Measurements from ENCODE around the gene PIK3CD.

PIK3CD gene

DNA sequence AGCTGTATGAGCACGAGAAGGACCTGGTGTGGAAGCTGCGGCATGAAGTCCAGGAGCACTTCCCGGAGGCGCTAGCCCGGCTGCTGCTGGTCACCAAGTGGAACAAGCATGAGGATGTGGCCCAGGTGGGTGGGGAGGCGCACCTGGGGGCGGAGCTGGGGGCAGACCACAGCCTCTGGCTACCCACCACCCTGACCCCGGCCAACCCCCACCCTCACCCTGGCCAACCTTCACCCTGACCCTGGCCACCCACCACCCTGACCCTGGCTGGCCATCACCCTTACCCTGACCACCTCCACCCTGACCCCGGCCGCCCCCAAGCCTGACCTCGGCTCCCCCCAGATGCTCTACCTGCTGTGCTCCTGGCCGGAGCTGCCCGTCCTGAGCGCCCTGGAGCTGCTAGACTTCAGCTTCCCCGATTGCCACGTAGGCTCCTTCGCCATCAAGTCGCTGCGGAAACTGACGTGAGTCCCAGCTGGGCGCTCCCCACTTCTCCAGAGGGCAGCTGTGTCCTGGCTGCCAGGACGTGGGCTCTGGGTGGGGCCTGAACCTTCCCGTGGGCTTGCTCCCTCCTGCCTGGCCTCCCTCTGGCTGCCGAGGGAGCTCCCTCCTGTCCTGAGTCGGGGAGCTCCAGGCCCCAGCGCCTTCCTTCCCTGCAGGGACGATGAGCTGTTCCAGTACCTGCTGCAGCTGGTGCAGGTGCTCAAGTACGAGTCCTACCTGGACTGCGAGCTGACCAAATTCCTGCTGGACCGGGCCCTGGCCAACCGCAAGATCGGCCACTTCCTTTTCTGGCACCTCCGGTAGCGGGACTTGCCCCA, 69.5 kb downstream of the PIK3CD start:
- no peak for DNase-seq

DNA sequence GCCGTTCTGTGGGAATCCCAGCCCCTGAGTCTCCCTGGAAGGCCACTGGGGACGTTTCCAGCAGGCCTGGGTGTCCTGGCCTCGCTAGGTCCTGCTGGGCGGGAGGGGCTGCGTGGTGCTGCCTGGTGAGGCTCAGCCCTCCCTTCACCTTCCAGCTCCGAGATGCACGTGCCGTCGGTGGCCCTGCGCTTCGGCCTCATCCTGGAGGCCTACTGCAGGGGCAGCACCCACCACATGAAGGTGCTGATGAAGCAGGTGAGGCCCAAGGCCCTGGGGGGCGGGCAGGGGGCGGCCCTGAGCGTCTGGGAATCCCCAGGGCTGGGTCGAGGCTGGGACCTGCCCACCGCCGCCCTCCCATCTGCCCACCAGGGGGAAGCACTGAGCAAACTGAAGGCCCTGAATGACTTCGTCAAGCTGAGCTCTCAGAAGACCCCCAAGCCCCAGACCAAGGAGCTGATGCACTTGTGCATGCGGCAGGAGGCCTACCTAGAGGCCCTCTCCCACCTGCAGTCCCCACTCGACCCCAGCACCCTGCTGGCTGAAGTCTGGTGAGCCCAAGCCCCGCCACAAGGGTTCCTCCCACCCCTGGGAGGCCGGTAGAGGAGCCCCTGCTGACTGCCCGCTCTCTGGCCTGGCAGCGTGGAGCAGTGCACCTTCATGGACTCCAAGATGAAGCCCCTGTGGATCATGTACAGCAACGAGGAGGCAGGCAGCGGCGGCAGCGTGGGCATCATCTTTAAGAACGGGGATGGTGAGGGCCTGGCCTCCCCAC, 70.3 kb downstream of the PIK3CD start:
- peak; percentile 69 to 73 for DNase-seq

DNA sequence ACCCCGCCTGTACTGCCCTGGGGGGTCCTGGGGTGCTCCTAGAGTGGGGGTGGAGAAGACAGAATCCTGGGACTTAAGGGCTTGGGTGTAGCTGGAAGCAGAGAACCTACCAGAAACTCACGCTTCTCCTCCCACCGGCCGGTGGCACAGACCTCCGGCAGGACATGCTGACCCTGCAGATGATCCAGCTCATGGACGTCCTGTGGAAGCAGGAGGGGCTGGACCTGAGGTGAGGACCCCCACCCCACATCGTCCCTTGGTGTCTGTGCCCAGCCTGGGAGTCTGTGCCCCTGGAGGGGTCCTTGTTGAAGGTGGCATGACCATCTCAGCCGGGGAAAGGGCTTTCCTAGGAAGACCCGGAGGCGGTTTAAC, 70.8 kb downstream of the PIK3CD start:
- no peak for DNase-seq

DNA sequence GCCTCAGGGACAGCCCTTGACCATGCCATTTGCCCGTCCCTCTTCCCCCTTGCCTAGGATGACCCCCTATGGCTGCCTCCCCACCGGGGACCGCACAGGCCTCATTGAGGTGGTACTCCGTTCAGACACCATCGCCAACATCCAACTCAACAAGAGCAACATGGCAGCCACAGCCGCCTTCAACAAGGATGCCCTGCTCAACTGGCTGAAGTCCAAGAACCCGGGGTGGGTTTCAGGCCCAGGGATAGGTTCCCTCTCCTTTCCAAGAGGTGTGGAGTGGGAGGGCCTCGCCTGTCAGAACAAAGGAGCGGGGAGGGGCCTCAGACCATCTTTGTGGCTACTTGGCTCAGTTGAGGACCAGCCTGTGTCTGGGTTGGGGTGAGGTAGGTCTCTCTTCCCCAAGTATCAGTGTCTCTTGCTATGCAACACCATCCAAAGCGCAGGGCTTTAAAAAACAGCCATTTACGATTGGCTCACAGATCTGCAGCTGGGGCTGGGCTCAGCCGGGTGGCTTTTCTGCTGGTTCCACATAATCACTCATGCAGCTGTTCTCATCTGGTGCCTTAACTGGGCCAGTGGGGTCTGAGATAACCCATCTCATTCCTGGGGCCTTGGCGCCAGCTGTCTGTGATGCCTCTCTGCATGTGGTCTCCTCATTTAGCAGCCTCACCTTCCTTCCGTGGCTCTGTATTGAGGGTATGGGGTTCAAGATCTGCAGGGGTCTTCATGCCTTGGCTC, 71.7 kb downstream of the PIK3CD start:
- no peak for DNase-seq

DNA sequence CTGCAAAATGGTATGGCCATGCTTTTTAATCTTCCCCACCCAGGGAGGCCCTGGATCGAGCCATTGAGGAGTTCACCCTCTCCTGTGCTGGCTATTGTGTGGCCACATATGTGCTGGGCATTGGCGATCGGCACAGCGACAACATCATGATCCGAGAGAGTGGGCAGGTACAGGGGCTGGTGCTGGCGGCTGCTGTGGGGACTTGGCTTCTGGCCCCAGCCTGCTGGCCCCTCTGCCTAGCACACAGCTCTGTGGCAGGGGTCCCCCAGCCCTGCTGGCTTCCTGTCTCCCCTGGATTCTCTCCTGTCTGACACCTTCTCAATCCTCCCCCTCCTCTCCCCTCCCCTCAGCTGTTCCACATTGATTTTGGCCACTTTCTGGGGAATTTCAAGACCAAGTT, 72.4 kb downstream of the PIK3CD start:
- no peak for DNase-seq

DNA sequence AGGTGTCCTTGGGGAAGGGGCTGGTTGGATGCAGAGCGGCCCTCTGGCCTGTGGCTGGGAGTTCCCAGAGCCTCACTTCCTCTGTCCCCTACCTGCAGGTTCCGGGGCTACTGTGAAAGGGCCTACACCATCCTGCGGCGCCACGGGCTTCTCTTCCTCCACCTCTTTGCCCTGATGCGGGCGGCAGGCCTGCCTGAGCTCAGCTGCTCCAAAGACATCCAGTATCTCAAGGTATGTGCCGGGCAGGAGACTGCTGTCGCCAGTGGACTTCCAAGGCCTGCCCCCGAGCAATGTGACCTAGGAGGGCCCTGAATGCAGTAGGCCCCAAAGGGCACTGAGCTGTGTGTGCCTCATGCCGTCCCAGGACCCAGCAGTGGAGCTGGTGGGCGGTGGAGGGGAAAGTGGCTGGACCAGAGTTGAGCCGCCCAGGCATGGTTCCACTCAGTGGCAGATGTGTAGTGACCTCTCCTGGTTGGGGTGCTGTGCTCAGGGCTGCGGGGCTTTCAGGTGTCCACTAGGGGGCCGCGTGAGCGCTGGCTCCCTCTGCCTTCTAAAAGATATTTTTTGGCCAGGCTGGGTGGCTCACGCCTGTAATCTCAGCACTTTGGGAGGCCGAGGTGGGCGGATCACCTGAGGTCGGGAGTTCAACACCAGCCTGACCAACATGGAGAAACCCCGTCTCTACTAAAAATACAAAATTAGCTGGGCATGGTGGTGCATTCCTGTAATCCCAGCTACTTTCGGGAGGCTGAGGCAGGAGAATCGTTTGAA, 73.4 kb downstream of the PIK3CD start:
- DNase-seq, result peak; percentile 65 to 67

DNA sequence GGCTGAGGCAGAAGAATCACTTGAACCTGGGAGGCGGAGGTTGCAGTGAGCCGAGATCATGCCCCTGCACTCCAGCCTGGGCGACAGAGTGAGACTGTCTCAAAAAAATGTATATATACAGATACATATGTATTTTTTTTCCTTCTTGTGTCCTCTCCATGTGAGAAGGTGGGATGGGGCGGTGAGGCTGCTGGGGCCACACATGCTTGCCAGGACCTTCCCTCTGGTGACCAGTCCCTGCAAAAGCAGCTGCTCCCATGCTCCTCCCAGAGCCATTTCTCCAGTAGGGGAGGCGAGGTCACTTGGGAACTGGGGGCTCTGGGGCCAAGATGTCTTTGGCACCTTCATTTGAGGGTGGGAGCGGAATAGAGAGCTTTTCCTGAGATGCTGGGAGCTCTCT, 74.9 kb downstream of the PIK3CD start:
- DNase-seq, result no peak

DNA sequence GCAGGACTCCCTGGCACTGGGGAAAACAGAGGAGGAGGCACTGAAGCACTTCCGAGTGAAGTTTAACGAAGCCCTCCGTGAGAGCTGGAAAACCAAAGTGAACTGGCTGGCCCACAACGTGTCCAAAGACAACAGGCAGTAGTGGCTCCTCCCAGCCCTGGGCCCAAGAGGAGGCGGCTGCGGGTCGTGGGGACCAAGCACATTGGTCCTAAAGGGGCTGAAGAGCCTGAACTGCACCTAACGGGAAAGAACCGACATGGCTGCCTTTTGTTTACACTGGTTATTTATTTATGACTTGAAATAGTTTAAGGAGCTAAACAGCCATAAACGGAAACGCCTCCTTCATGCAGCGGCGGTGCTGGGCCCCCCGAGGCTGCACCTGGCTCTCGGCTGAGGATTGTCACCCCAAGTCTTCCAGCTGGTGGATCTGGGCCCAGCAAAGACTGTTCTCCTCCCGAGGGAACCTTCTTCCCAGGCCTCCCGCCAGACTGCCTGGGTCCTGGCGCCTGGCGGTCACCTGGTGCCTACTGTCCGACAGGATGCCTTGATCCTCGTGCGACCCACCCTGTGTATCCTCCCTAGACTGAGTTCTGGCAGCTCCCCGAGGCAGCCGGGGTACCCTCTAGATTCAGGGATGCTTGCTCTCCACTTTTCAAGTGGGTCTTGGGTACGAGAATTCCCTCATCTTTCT, 75.5 kb downstream of the PIK3CD start:
- DNase-seq, result no peak

DNA sequence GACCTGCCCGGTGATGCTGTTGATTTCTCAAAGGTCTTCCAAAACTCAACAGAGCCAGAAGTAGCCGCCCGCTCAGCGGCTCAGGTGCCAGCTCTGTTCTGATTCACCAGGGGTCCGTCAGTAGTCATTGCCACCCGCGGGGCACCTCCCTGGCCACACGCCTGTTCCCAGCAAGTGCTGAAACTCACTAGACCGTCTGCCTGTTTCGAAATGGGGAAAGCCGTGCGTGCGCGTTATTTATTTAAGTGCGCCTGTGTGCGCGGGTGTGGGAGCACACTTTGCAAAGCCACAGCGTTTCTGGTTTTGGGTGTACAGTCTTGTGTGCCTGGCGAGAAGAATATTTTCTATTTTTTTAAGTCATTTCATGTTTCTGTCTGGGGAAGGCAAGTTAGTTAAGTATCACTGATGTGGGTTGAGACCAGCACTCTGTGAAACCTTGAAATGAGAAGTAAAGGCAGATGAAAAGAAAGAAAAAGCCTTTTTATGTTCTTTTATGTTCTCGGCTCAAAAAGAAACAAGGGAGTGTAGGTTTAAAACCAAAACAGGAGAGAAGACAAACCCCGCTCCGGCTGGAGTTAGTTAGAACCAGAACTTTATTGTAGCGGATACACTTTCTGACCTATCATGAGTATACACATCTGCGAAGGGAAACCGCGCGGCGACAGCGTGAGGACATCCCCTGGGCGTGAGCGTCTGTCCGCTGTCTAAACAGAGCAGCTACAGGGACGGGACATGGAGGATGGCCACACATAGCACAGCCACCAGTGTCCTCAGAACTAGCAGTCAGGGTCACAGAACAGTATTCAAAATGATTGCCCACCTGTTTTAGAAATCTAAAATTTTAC, 77.1 kb downstream of the PIK3CD start:
- peak; percentile 56 to 65 for DNase-seq

DNA sequence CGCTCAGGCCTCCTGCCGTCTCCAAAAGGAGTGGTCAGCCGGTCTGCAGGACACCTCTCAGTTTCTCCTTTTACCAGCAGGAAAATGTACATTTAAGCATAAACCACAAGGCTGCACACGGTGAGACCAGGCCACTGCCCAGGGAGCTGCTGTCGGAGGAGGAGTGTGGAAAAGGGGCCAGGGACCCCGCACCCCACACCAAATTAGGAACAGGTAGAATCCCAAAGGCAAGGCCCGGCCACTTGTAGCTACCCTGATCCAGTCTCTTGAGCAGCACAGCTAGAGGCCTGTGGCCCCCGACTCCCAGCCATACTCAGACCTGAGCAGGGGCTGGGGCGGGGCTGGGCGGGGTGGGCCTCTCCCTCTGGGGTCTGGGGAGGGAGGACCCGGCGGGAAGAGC, 78.0 kb downstream of the PIK3CD start:
- no peak for DNase-seq

DNA sequence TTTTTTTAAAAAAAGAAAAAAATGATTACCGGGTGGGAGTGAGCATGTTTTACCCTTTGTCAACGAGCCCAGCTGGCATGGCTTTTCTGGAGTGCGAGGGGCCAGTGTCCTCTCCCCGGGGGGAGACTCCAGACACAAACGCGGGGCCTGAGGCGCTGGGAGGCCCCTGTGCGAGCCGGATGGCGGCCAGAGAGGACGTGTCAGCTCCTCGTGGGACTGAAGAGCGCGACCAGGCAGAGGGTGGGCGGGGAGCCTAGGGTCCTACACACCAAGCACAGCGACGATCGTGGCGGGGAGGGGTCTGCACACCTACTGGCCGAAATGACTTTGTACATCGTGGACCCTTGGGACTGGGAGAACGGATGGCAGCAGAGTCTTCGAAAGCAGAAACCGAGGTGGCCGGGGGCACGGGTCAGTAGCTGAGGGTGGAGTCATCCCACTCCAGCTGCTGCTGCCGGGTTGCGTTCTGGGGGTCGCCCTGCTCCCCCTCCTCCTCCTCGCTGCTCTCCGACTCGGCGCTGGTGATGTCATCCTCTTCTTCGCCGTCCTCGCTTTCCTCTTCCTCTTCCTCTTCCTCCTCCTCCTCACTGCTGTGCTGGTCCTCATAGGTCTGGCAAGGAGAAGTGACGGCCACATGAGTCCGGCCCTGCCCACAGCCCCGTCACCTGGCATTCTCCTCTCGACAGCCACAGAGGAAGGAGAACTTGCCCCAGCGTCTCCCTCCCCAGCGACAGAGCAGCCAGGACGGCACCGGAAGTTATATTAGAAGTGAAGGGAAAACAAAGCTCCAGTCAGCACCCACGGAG, 78.8 kb downstream of the PIK3CD start:
- DNase-seq, result no peak

DNA sequence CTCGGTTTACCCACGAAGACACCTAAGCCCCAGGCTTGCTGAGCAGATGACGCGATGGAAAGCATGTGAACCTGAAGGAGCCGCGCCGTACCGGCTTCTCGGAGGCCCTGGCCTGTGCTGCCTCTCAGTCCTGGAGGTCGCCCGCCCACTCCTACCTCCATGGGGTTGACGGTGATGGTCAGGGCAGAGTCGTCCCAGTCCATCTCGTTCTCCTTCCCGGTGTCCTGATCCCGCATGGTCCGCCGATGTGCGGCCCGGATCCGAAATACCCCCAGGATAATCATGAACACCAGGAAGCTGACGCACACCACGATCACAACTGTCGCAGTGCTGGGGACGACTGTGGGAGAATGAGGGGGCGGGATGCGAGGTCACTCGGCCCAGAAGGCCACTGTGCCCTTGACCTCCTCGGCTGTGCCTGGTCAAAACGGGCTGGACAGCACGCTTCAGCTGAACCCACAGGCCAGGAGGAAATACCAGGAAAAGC, 79.6 kb downstream of the PIK3CD start:
- DNase-seq, result no peak

DNA sequence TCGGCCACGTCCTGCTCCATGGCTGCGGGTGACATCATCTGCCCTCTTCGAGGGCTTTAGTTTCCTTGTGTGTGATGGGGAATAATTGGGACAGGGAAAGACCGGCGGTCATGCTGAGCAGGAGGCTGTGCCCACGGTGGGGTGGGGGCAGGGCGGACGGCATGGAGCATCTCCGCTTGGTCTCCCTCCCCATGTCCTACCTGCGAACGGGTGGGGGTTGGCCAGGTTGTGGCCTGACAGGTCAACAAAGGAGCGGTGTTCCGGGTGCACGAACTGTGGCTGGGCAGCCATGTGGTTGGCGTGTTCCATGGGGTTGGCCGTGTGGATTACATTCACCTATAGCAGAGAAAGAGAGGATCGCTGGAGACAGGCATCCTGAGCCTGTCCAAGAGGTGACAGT, 80.0 kb downstream of the PIK3CD start:
- no peak for DNase-seq

DNA sequence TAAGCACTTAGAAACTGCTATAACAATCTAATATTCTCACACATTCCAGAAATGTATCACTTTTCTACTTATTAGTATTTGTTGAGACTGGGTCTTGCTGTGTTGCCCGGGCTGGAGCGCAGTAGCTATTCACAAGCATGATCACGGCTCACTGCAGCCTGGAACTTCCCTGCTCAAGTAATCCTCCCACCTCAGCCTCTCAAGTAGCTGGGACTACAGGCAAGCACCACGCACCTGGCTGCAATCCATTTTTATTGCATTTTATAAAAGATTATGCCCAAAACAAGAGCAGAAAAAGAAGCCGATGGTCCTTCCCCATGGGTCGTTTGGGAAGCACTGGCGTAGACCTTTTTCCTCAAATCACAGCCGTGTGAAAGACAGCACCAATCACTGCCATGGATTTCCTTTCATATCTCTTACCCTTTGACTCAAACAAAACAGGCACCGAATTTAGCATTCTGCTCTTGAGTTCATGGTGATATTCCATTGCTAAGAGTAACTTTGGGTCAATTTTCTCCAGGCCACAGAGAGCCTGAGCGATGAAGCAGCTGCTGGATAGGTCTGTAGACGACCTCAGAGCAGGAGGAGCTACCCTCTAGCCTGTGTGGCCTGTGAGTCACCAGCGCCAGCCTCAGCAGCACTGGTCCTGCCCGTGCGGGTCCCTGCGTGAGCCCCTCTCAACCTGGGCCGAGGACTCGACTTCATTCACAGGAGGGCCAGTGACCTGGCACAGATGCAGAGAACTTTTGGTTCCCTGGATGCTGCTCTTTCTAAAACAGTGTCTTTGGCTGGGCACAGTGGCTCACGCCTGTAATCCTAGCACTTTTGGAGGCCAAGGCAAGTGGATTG, 80.8 kb downstream of the PIK3CD start:
- no peak for DNase-seq

DNA sequence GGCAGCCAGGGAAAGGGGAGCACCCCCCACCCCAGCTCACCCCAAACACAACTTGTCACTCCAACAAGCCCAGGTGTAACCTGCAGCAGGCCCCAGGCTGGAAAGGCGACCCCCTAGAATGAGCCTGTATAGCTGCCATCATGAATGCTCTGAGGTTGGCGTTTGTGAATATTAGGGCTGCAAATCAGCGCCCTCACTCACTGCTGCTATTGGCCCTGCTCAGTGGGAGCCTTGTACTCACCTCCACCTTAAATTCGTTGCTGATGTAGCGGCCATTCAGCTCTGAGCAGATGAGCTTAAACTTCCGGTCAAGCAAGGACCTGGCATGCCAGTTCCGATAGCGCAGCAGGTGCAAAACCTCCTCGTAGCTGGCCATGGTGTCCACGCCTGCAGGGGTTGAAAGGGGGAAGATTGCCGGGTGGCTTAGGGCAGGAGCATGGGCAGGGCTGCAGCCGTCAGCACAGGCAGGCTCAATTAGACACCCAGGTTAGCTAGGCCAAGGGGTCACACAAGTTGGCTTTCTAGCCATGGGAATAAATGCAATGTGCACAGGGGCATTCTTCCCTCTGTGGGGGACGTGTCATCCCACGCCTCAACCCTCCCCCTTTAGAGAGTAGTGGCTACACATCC, 81.7 kb downstream of the PIK3CD start:
- DNase-seq, result no peak

DNA sequence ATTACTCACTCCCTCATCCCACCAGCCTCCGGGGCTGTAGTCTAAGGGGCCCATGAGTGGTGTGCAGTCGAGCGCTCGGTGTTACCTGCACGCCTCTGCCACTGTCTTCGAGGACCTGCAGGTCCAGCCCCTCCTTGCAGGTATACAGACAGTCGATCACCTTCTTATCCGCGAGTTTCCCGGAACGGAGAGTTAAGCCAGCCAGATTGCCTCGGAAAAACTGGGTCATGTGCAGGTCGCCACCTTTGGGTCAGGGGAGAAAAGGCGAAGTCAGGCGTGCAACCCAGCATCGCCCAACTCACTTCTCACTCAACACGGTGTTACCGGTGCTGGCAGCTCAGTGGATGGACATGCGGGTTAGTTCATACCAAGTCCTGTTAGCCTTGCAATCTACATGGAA, 84.3 kb downstream of the PIK3CD start:
- no peak for DNase-seq

DNA sequence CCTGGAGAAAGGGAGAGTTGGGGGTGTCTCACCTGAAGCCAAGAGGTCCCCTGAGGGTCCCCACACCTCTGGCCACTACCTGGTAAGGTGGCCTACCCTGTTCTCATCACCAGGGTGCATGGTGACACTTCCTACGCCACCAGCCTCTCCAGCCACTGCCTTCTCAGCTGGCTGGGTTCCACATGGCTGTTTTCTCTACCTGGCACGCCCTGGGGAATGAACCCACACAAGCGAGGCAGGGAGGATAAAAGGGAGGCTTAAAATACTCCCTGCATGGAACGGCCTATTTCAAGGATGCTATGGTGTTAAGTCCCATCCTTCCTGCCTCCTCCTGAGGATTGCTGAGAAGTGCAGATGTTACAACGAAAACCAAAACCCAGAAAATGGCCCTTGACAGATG, 84.7 kb downstream of the PIK3CD start:
- DNase-seq, result no peak

DNA sequence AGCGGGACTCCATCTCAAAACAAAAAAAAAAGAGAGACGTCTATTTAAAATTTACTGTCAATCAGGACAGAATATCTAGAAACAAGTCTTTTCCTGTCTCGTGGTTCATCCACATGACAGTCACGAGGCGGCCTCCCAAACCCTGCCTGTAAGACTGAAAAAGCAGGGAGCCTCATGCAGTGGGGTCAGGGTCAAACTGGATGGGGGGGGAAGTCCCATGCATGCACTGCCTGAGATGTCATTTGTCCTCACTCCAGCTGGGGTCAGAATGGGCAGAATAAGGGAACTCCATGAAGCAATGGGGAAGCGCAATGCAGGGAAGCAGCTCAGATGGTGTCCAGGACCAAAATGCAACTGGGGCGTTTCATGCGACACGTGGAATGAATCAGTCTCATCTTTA, 85.5 kb downstream of the PIK3CD start:
- DNase-seq, result no peak

DNA sequence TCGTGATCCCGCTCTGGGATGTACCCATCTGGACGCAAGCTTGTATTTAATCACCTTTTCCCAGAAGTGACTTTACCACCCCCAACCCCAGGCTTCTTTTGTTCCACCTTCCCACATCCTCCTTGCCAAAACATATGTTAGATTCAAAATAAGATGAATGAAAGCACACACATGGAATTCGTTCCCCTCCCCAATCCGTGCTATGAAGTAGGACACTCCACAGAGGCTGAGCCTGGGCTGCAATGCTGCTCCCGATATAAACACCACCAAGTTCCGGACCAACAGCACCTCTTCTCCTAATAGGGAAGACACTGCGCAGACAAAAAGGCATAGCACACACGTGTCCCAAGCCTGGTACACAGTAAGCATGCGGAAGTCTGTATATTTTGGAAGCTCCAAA, 86.1 kb downstream of the PIK3CD start:
- DNase-seq, result no peak
